Kidney (tissue), 22 donors: Measurements from ENCODE around the gene IL18BP. TPM values are rescaled to one million over a fixed set of nuclear protein-coding genes. Genes with fewer than 3 reads are reported as not detected.

Experiments used
- DNase-seq, 5 donors: peaks; one replicate each; pipeline ENCODE4 v3.0.0-alpha.2; 2013 to 2020
- FAIRE-seq: peaks from 2 replicates; lab custom pipeline; 2012; peaks lifted over from hg19 to GRCh38; lab: Jason Lieb, UNC
- H3K27ac ChIP-seq, 2 donors: one replicate each; pipeline ENCODE4 v1.7.0; 2013; ENCODE audit warnings: low read depth in 2 of 2, low read length in 2 of 2, inconsistent platforms in 1 of 2
- H3K27me3 ChIP-seq: one replicate; pipeline ENCODE4 v1.7.1; 2013; ENCODE audit warnings: low read length, inconsistent platforms; ENCODE audit not compliant: control insufficient read depth, insufficient read depth
- H3K36me3 ChIP-seq, 3 donors: one replicate each; pipeline versions ENCODE4 v1.7.0 to v1.7.1; 2013; ENCODE audit warnings: low read length in 3 of 3, control low read depth in 1 of 3, inconsistent platforms in 1 of 3; ENCODE audit not compliant: insufficient read depth in 3 of 3, control insufficient read depth in 2 of 3
- H3K4me1 ChIP-seq, 3 donors: one replicate each; pipeline versions ENCODE4 v1.7.0 to v1.7.1; 2013; ENCODE audit warnings: low read length in 3 of 3, inconsistent platforms in 1 of 3, low read depth in 1 of 3; ENCODE audit not compliant: control insufficient read depth in 2 of 3, insufficient read depth in 2 of 3
- H3K4me3 ChIP-seq, 3 donors: one replicate each; pipeline versions ENCODE4 v1.7.0 to v1.8.1; 2013; ENCODE audit warnings: low read length in 3 of 3, control low read depth in 1 of 3, inconsistent platforms in 1 of 3
- H3K9ac ChIP-seq, 3 donors: one replicate each; pipeline versions ENCODE4 v1.7.0 to v1.7.1; 2013; ENCODE audit warnings: low read length in 3 of 3, control low read depth in 1 of 3, inconsistent platforms in 1 of 3
- H3K9me3 ChIP-seq, 3 donors: one replicate each; pipeline versions ENCODE4 v1.7.0 to v1.7.1; 2013; ENCODE audit warnings: low read length in 3 of 3, control low read depth in 1 of 3, inconsistent platforms in 1 of 3; ENCODE audit not compliant: control insufficient read depth in 2 of 3, insufficient read depth in 1 of 3
- CTCF ChIP-seq: IDR thresholded peaks from 3 replicates; pipeline ENCODE4 v1.5.1; 2012; ENCODE audit warnings: mild to moderate bottlenecking, moderate library complexity, borderline replicate concordance; ENCODE audit not compliant: insufficient read depth; ENCODE audit errors: extremely low read depth
- intact Hi-C: fragments of 100-400 bp; cut with DNase I; formaldehyde crosslinking; loops from one replicate; pipeline ENCODE4 v1.11.1; 2022
- long read RNA-seq, 10 donors: library from polyadenylated mRNA in 1 of 10; unstranded in 1 of 10; transcript quantifications; one replicate each; pipeline ENCODE4 v2.0.0 and lab custom pipeline, GENCODE V29; 2021 to 2026
- polyA plus RNA-seq: library from polyadenylated mRNA; stranded (reverse); fragments of 350-450 nt; fragmentation: Illumina TruSeq; extraction: RNeasy Lipid Tissue Mini Kit (QIAGEN cat#74804); gene quantifications from one replicate; pipeline ENCODE4 v1.2.3, GENCODE V29; 2014; ENCODE audit warnings: low read depth, low replicate concordance; ENCODE audit not compliant: insufficient read depth
- total RNA-seq: library from RNA; stranded (reverse); fragmentation: NEBNext Ultra II Directional; extraction: Animal tissue kit (Norgen Biotek cat#: 25700); gene quantifications from one replicate; pipeline ENCODE4 v1.2.1, GENCODE V29; 2021
- donor health status: control.
- donor health status: control.
- donor health status: control.
- donor health status: control.
- donor health status: control.
- donor health status: DM: yes; HTN: yes; CAD: no.
- donor health status: Normal renal cell carcinoma (clear cell type).

The IL18BP gene
- 19.5 TPM for total RNA-seq
- 21.1 TPM for polyA plus RNA-seq
- long read RNA-seq, donor 1, full-length matches to known transcripts = 2 of 2 reads
- long read RNA-seq, donor 1, partial matches to known transcripts = 0 of 2 reads
- long read RNA-seq, donor 1, other reads (novel, unspliced or antisense) = 0 of 2 reads
- long read RNA-seq, donor 2, partial matches to known transcripts = 0 of 1 reads
- long read RNA-seq, donor 2, other reads (novel, unspliced or antisense) = 0 of 1 reads
- long read RNA-seq, donor 3, partial matches to known transcripts = 136 of 168 reads
- long read RNA-seq, donor 3, other reads (novel, unspliced or antisense) = 32 of 168 reads
- long read RNA-seq, donor 4, full-length matches to known transcripts = 1 of 1 reads
- long read RNA-seq, donor 4, partial matches to known transcripts = 0 of 1 reads
- long read RNA-seq, donor 4, other reads (novel, unspliced or antisense) = 0 of 1 reads
- long read RNA-seq, donor 5 = 0 reads
- long read RNA-seq, donor 6, partial matches to known transcripts = 0 of 1 reads
- long read RNA-seq, donor 6, other reads (novel, unspliced or antisense) = 0 of 1 reads
- long read RNA-seq, donor 7, partial matches to known transcripts = 0 of 6 reads
- long read RNA-seq, donor 7, other reads (novel, unspliced or antisense) = 3 of 6 reads
- long read RNA-seq, donor 8, partial matches to known transcripts = 105 of 134 reads
- long read RNA-seq, donor 8, other reads (novel, unspliced or antisense) = 28 of 134 reads
- long read RNA-seq, donor 9, partial matches to known transcripts = 38 of 39 reads
- long read RNA-seq, donor 9, other reads (novel, unspliced or antisense) = 0 of 39 reads
- long read RNA-seq, donor 10, full-length matches to known transcripts = 1 of 1 reads
- long read RNA-seq, donor 10, partial matches to known transcripts = 0 of 1 reads
- long read RNA-seq, donor 10, other reads (novel, unspliced or antisense) = 0 of 1 reads

- peak within 1 kb of the TSS; percentile 52 to 89 for H3K27ac ChIP-seq
- H3K9ac ChIP-seq = peak within 1 kb of the TSS in 1 of 3 donors; percentile 31
- H3K9me3 ChIP-seq = no peaks in the 10 kb centered on the region
- DNase-seq (peak in 1 of 5 donors; percentile 76), FAIRE-seq (no peak)
- peaks cover 0 to 15% (median 12%) of the 10 kb centered on the region in 3 donors for H3K4me1 ChIP-seq
- no peak for TF ChIP-seq CTCF
- H3K27me3 ChIP-seq = no peaks in the 10 kb centered on the region
- intact Hi-C loops = no loop called here
- H3K36me3 ChIP-seq = peaks cover 0 to 17% (median 10%) of the 10 kb centered on the region in 3 donors
- H3K4me3 ChIP-seq = peak within 1 kb of the TSS in 2 of 3 donors; percentile 35 to 49
Measured at GRCh38 chr11:71998649-71999310, at the start of gene IL18BP. IL18BP (plus strand) TSS chr11:71998909; CDS start chr11:71999985, 1,076 bp downstream.

GRCh38 chr11:71949034-71949433, 49.7 kb upstream of the IL18BP start:
- Histone ChIP-seq H3K9ac (no peak overlapping the region), H3K4me1 (peaks cover 0 to 2% (median 0%) of the 10 kb centered on the region in 3 donors), H3K27ac (peak overlapping the region in 1 of 2 donors; percentile 0), H3K4me3 (no peak overlapping the region), H3K27me3 (no peaks in the 10 kb centered on the region), H3K36me3 (no peaks in the 10 kb centered on the region), H3K9me3 (no peaks in the 10 kb centered on the region)
- TF ChIP-seq CTCF = no peak
- DNase-seq = peak in 3 of 5 donors; percentile 8 to 12 (median 10)
- intact Hi-C loops = no loop called here
- FAIRE-seq = no peak

GRCh38 chr11:71951741-71952310, 46.9 kb upstream of the IL18BP start:
- Histone ChIP-seq H3K9me3 (no peaks in the 10 kb centered on the region), H3K36me3 (no peaks in the 10 kb centered on the region), H3K9ac (no peak overlapping the region), H3K4me3 (no peak overlapping the region), H3K27ac (no peak overlapping the region), H3K4me1 (peaks cover 0 to 2% (median 0%) of the 10 kb centered on the region in 3 donors), H3K27me3 (no peaks in the 10 kb centered on the region)
- TF ChIP-seq CTCF = no peak
- DNase-seq (no peak), FAIRE-seq (no peak)
- intact Hi-C loops = no loop called here
